Trophoblast cell (in vitro differentiated cells and primary cell): Measurements from ENCODE around the gene FAM72A.
"Not testable (repeated sequence)": the region's sequence is repeated elsewhere in the genome, so short reads cannot be mapped to it uniquely, and the experiment has no call there.

ENCODE experiments used
- DNase-seq, 2 donors: peaks; one replicate each; pipeline ENCODE4 v3.0.0-alpha.2; 2016
- H2AFZ ChIP-seq: 2 replicates; pipeline ENCODE4 v1.6.1; 2013; ENCODE audit warnings: low read length, moderate library complexity, mild to moderate bottlenecking; ENCODE audit not compliant: insufficient read depth, poor library complexity
- H2AK5ac ChIP-seq: 2 replicates; pipeline ENCODE4 v1.6.1; 2013; ENCODE audit warnings: mild to moderate bottlenecking, low read length
- H2BK120ac ChIP-seq: 2 replicates; pipeline ENCODE4 v1.6.1; 2013; ENCODE audit warnings: low read length, mild to moderate bottlenecking, moderate library complexity; ENCODE audit not compliant: insufficient read depth, poor library complexity
- H2BK12ac ChIP-seq: 2 replicates; pipeline ENCODE4 v1.6.1; 2013; ENCODE audit warnings: mild to moderate bottlenecking, low read length, moderate library complexity
- H2BK5ac ChIP-seq: 2 replicates; pipeline ENCODE4 v1.6.1; 2013; ENCODE audit warnings: low read length, low read depth, moderate library complexity, mild to moderate bottlenecking; ENCODE audit not compliant: poor library complexity
- H3K14ac ChIP-seq: 2 replicates; pipeline ENCODE4 v1.6.1; 2013; ENCODE audit warnings: mild to moderate bottlenecking, low read length
- H3K18ac ChIP-seq: 2 replicates; pipeline ENCODE4 v1.6.1; 2013; ENCODE audit warnings: mild to moderate bottlenecking, low read length
- H3K23ac ChIP-seq: 2 replicates; pipeline ENCODE4 v1.6.1; 2013; ENCODE audit warnings: low read length
- H3K27ac ChIP-seq: 2 replicates; pipeline ENCODE4 v1.5.1; 2013; ENCODE audit warnings: low read depth, mild to moderate bottlenecking, inconsistent platforms, low read length, moderate library complexity
- H3K27me3 ChIP-seq: 2 replicates; pipeline ENCODE4 v1.6.1; 2013; ENCODE audit warnings: inconsistent platforms, mild to moderate bottlenecking, low read length, moderate library complexity; ENCODE audit not compliant: insufficient read depth
- H3K36me3 ChIP-seq, 2 experiments: 1 replicate in 1 of 2; 2 replicates in 1 of 2; pipeline ENCODE4 v1.6.1; 2013; ENCODE audit warnings: low read length in 2 of 2, mild to moderate bottlenecking in 2 of 2, moderate library complexity in 1 of 2; ENCODE audit not compliant: insufficient read depth in 2 of 2, control insufficient read depth in 1 of 2
- H3K4ac ChIP-seq: 2 replicates; pipeline ENCODE4 v1.6.1; 2013; ENCODE audit warnings: low read depth, mild to moderate bottlenecking, low read length, moderate library complexity
- H3K4me1 ChIP-seq, 2 experiments: 1 replicate in 1 of 2; 2 replicates in 1 of 2; pipeline ENCODE4 v1.6.1; 2013; ENCODE audit warnings: low read length in 2 of 2, mild to moderate bottlenecking in 2 of 2, moderate library complexity in 1 of 2; ENCODE audit not compliant: insufficient read depth in 2 of 2, control insufficient read depth in 1 of 2
- H3K4me2 ChIP-seq: 2 replicates; pipeline ENCODE4 v1.6.1; 2013; ENCODE audit warnings: inconsistent platforms, mild to moderate bottlenecking, low read length, moderate library complexity
- H3K4me3 ChIP-seq: 2 replicates; pipeline ENCODE4 v1.5.1; 2013; ENCODE audit warnings: mild to moderate bottlenecking, low read depth, low read length, inconsistent platforms
- H3K79me1 ChIP-seq: one replicate; pipeline ENCODE4 v1.6.1; 2013; ENCODE audit warnings: low read length
- H3K79me2 ChIP-seq: 2 replicates; pipeline ENCODE4 v1.6.1; 2013; ENCODE audit warnings: low read length, mild to moderate bottlenecking; ENCODE audit not compliant: control insufficient read depth, insufficient read depth, poor library complexity
- H3K9ac ChIP-seq: 2 replicates; pipeline ENCODE4 v1.6.1; 2013; ENCODE audit warnings: mild to moderate bottlenecking, low read length
- H3K9me3 ChIP-seq: 2 replicates; pipeline ENCODE4 v1.6.1; 2013; ENCODE audit warnings: low read depth, mild to moderate bottlenecking, control low read depth, inconsistent platforms, low read length; ENCODE audit not compliant: insufficient read depth
- H4K12ac ChIP-seq: 2 replicates; pipeline ENCODE4 v1.6.1; 2013; ENCODE audit warnings: low read depth, mild to moderate bottlenecking, low read length, moderate library complexity
- H4K8ac ChIP-seq: 2 replicates; pipeline ENCODE4 v1.6.1; 2013; ENCODE audit warnings: low read depth, mild to moderate bottlenecking, low read length, moderate library complexity
- H4K91ac ChIP-seq: one replicate; pipeline ENCODE4 v1.6.1; 2013; ENCODE audit warnings: low read depth, mild to moderate bottlenecking, low read length, moderate library complexity
- WGBS: extraction: QIAGEN DNeasy Blood & Tissue Kit; methylation state at CpG from one replicate; pipeline ENCODE4 v1.1.7; 2013; ENCODE audit warnings: missing lambda C conversion rate; ENCODE audit not compliant: insufficient read length, insufficient coverage; ENCODE audit errors: extremely low coverage; 5-methylcytosine and 5-hydroxymethylcytosine counted together

The FAM72A gene

DNA sequence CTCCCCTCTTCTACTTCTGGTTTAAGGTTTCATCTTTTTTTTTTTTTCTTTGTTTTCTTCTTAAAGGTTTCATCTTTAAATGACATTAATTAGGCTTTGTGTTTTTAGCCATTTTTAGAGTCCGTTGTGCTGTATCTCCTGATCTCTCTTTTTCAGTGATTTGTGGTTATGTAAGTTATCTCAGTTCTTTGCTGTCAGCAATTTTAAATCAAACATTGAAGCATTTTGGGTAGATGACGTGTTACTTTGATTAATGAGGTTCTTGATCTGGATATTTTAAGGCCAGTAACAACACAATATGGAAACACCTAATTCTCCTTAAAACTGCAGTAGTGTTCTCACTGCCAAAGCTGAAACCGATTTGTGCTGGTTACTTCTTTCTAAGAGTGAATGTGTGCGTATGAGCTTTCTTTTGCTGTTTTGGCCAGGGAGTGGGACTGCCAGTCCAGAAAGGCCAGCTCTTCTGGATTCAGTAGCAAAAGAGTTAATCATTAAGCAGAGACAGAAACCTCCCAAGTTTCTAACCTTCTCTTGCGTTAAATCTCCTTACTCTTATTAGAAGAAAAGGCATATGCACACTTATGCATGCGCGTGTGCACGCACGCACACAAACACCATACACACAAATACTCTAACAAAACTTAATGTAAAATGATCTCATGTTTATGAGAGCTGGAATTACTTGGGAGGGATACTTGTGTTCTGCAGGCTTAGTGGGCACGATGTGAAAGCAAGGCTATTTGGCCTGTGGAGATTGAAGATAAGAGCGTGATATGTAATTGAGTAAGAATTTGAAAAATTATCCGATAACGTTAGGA, 17.1 kb upstream of the FAM72A start:
- H3K79me1 ChIP-seq, H4K91ac ChIP-seq, H3K4ac ChIP-seq, H3K4me1 ChIP-seq, H3K9me3 ChIP-seq, H3K14ac ChIP-seq, H2AK5ac ChIP-seq, H3K9ac ChIP-seq, H3K27ac ChIP-seq, H2BK5ac ChIP-seq, H3K23ac ChIP-seq, H3K18ac ChIP-seq, H3K36me3 ChIP-seq, H4K8ac ChIP-seq, H3K4me2 ChIP-seq, H2BK120ac ChIP-seq, H3K79me2 ChIP-seq, H3K27me3 ChIP-seq, H2BK12ac ChIP-seq, H3K4me3 ChIP-seq, DNase-seq, H4K12ac ChIP-seq, H2AFZ ChIP-seq: not testable (repeated sequence)
- WGBS, result no CpG with 5 or more reads among the region's 13 CpGs

- H3K36me3 ChIP-seq, H3K18ac ChIP-seq, H3K9ac ChIP-seq, H3K79me2 ChIP-seq, H4K8ac ChIP-seq, H2BK120ac ChIP-seq, H3K4ac ChIP-seq, H4K12ac ChIP-seq, H3K4me3 ChIP-seq, H3K14ac ChIP-seq, DNase-seq, H3K4me2 ChIP-seq, H3K27me3 ChIP-seq, H2BK12ac ChIP-seq, H2AK5ac ChIP-seq, H3K23ac ChIP-seq, H3K9me3 ChIP-seq, H2BK5ac ChIP-seq, H3K4me1 ChIP-seq, H4K91ac ChIP-seq, H3K79me1 ChIP-seq, H3K27ac ChIP-seq, H2AFZ ChIP-seq: not testable (repeated sequence)
- no CpG with 5 or more reads among the region's 2 CpGs for WGBS
Observed at GRCh38 chr1:206218765-206219164, 16.1 kb upstream of the FAM72A start.

GRCh38 chr1:206218285-206218684, 15.6 kb upstream of the FAM72A start:
- not testable (repeated sequence) for H3K23ac ChIP-seq, H4K91ac ChIP-seq, H3K27ac ChIP-seq, H2BK120ac ChIP-seq, DNase-seq, H3K4me2 ChIP-seq, H3K4ac ChIP-seq, H3K9me3 ChIP-seq, H4K8ac ChIP-seq, H3K79me1 ChIP-seq, H4K12ac ChIP-seq, H3K4me1 ChIP-seq, H3K18ac ChIP-seq, H2BK12ac ChIP-seq, H3K79me2 ChIP-seq, H3K9ac ChIP-seq, H2AK5ac ChIP-seq, H3K36me3 ChIP-seq, H3K27me3 ChIP-seq, H3K14ac ChIP-seq, H3K4me3 ChIP-seq, H2AFZ ChIP-seq, H2BK5ac ChIP-seq
- WGBS, result no CpG with 5 or more reads among the region's 3 CpGs

DNA sequence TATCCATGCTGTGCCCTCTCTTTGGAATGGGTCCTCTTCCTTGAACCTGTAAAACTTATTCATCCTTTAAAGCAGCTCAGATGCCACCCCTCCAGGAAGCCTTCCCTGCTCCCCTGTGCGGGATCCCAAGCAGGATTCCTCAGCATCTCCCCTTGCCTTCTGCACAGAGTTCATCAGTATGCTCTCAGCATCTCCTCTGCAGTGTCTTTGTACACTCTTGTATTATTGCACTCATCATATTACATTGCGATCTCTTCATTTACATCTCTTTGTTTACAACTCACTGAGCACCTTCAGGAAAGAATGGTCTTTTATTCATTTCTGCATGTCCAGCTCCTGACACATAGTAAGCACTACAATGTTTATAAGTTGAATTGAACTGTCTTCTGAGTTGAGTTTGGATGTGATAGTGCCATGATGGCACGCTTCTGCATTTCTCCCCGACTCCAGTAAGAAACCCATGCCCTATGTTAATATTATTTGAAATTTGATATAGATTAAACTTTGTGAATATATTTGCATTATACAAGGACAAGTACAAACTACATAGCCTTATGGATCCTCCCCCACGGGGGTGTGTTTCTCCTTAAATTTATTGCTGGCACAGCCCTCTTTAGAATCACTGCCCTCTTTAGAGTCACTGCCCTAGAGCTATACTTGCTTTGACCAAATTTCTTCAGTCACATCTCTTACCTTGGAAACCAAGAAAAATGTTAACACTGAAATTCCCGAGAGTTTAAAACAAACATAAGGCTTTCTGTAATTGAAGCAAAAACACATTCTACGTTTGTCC, 13.2 kb upstream of the FAM72A start:
- H3K4ac ChIP-seq, H2BK120ac ChIP-seq: not testable (repeated sequence)
- WGBS, result no CpG with 5 or more reads among the region's 7 CpGs

More for the DNA sequence above, 13.2 kb upstream of the FAM72A start:
- not testable (repeated sequence) for DNase-seq, H3K79me1 ChIP-seq, H2AK5ac ChIP-seq, H3K23ac ChIP-seq, H3K4me1 ChIP-seq, H3K9ac ChIP-seq, H3K79me2 ChIP-seq, H3K36me3 ChIP-seq, H4K91ac ChIP-seq, H3K18ac ChIP-seq, H3K9me3 ChIP-seq, H4K8ac ChIP-seq, H4K12ac ChIP-seq, H3K27me3 ChIP-seq, H2BK12ac ChIP-seq, H3K4me2 ChIP-seq, H3K27ac ChIP-seq, H3K14ac ChIP-seq, H2BK5ac ChIP-seq, H3K4me3 ChIP-seq, H2AFZ ChIP-seq
